ENCODE measurements around the gene AFF1.

DNA sequence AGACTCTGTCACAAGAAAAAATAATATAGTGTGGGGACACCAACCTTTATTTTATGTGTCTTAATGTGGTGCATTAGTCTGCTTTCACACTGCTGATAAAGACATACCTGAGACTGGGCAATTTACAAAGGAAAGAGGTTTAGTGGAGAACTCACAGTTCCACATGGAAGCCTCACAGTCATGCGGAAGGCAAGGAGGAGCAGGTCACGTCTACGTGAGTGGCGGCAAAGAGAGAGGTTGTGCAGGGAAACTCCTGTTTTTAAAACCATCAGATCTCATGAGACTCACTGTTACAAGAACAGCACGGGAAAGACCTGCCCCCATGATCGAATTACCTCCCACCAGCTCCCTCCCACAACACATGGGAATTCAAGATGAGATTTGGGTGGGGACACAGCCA, 130.2 kb downstream of the AFF1 start:
- no peak for TF ChIP-seq EZH2phosphoT487 (IDR thresholded peaks at IDR 0.05; ENCODE audit: borderline replicate concordance, low read depth, low read length)
- TF ChIP-seq, protein P1, sequence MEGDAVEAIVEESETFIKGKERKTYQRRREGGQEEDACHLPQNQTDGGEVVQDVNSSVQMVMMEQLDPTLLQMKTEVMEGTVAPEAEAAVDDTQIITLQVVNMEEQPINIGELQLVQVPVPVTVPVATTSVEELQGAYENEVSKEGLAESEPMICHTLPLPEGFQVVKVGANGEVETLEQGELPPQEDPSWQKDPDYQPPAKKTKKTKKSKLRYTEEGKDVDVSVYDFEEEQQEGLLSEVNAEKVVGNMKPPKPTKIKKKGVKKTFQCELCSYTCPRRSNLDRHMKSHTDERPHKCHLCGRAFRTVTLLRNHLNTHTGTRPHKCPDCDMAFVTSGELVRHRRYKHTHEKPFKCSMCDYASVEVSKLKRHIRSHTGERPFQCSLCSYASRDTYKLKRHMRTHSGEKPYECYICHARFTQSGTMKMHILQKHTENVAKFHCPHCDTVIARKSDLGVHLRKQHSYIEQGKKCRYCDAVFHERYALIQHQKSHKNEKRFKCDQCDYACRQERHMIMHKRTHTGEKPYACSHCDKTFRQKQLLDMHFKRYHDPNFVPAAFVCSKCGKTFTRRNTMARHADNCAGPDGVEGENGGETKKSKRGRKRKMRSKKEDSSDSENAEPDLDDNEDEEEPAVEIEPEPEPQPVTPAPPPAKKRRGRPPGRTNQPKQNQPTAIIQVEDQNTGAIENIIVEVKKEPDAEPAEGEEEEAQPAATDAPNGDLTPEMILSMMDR (conservative IDR thresholded peaks at IDR 0.05; ENCODE audit: low read length), result no peak
